Activated T-cell treated with anti-CD3 and anti-CD28 coated beads, Interleukin-2, amount 50 U/mL, for 1 hour (primary cell): Measurements from ENCODE around the gene EIF1B.

ENCODE experiments used
- DNase-seq: peaks from one replicate; pipeline ENCODE4 v3.0.0-alpha.2; 2020

Gene EIF1B

GRCh38 chr3:40309925-40310695 is 603 bp downstream of the EIF1B start:
- DNase-seq, result no peak

- no peak for DNase-seq
Observed at GRCh38 chr3:40310705-40311104, 1.2 kb downstream of the EIF1B start.

GRCh38 chr3:40312661-40313226 is 3.2 kb downstream of the EIF1B start:
- DNase-seq, result no peak

- DNase-seq, result no peak
Observed at GRCh38 chr3:40313975-40314860, 4.7 kb downstream of the EIF1B start.

GRCh38 chr3:40317061-40317855 is 7.8 kb downstream of the EIF1B start:
- DNase-seq, result no peak

- DNase-seq, result no peak
Observed at GRCh38 chr3:40321818-40322217, 12.3 kb downstream of the EIF1B start.

- DNase-seq, result no peak
Observed at GRCh38 chr3:40323946-40324345, 14.4 kb downstream of the EIF1B start.

- no peak for DNase-seq
Observed at GRCh38 chr3:40324621-40325020, 15.1 kb downstream of the EIF1B start.

GRCh38 chr3:40325465-40325864 is 16.0 kb downstream of the EIF1B start:
- DNase-seq, result no peak

GRCh38 chr3:40328374-40328773 is 18.9 kb downstream of the EIF1B start:
- no peak for DNase-seq

GRCh38 chr3:40329071-40329470 is 19.6 kb downstream of the EIF1B start:
- DNase-seq, result no peak

- no peak for DNase-seq
Observed at GRCh38 chr3:40332684-40333083, 23.2 kb downstream of the EIF1B start.

GRCh38 chr3:40333416-40333815 is 23.9 kb downstream of the EIF1B start:
- no peak for DNase-seq

GRCh38 chr3:40333852-40334251 is 24.3 kb downstream of the EIF1B start:
- DNase-seq, result no peak

- DNase-seq, result no peak
Observed at GRCh38 chr3:40336101-40336500, 26.6 kb downstream of the EIF1B start.

- no peak for DNase-seq
Observed at GRCh38 chr3:40336511-40337135, 27.1 kb downstream of the EIF1B start.

GRCh38 chr3:40337136-40338108 is 27.9 kb downstream of the EIF1B start:
- no peak for DNase-seq

GRCh38 chr3:40339871-40340270 is 30.4 kb downstream of the EIF1B start:
- DNase-seq, result no peak

GRCh38 chr3:40340541-40341170 is 31.1 kb downstream of the EIF1B start:
- no peak for DNase-seq

- DNase-seq, result no peak
Observed at GRCh38 chr3:40341671-40342070, 32.2 kb downstream of the EIF1B start.

- DNase-seq, result no peak
Observed at GRCh38 chr3:40350529-40350928, 41.0 kb downstream of the EIF1B start.
